EL (cell line): ENCODE measurements around the gene KDM7A.
A peak's percentile ranks its signal among the peaks of the same experiment; 100 is the strongest.

Experiments
- DNase-seq: peaks from one replicate; pipeline ENCODE4 v3.0.0-alpha.2; 2016

The KDM7A gene

GRCh38 chr7:140051820-140052219 lies 125.0 kb downstream of the KDM7A start:
- no peak for DNase-seq

- no peak for DNase-seq
These were observed 126.7 kb downstream of the KDM7A start for GRCh38 chr7:140050100-140050499.

GRCh38 chr7:140049339-140050024 lies 127.3 kb downstream of the KDM7A start:
- DNase-seq: peak; percentile 29

GRCh38 chr7:140048989-140049338 lies 127.8 kb downstream of the KDM7A start:
- no peak for DNase-seq

- no peak for DNase-seq
These were observed 128.6 kb downstream of the KDM7A start for GRCh38 chr7:140048138-140048537.

- DNase-seq: no peak
These were observed 129.6 kb downstream of the KDM7A start for GRCh38 chr7:140047197-140047596.

GRCh38 chr7:140045697-140046096 lies 131.1 kb downstream of the KDM7A start:
- no peak for DNase-seq

GRCh38 chr7:140044251-140044650 lies 132.5 kb downstream of the KDM7A start:
- no peak for DNase-seq

GRCh38 chr7:140042386-140042670 lies 134.5 kb downstream of the KDM7A start:
- DNase-seq: no peak

- DNase-seq: peak; percentile 50
These were observed 135.0 kb downstream of the KDM7A start for GRCh38 chr7:140041659-140042385.

GRCh38 chr7:140039896-140040295 lies 136.9 kb downstream of the KDM7A start:
- no peak for DNase-seq

- DNase-seq: peak; percentile 30
These were observed 137.7 kb downstream of the KDM7A start for GRCh38 chr7:140039066-140039465.

GRCh38 chr7:140036224-140036962 lies 140.4 kb downstream of the KDM7A start:
- no peak for DNase-seq

- peak; percentile 86 for DNase-seq
These were observed 141.2 kb downstream of the KDM7A start for GRCh38 chr7:140035400-140036223.
